Measurements from ENCODE around the gene EDRF1.

Gene EDRF1

DNA sequence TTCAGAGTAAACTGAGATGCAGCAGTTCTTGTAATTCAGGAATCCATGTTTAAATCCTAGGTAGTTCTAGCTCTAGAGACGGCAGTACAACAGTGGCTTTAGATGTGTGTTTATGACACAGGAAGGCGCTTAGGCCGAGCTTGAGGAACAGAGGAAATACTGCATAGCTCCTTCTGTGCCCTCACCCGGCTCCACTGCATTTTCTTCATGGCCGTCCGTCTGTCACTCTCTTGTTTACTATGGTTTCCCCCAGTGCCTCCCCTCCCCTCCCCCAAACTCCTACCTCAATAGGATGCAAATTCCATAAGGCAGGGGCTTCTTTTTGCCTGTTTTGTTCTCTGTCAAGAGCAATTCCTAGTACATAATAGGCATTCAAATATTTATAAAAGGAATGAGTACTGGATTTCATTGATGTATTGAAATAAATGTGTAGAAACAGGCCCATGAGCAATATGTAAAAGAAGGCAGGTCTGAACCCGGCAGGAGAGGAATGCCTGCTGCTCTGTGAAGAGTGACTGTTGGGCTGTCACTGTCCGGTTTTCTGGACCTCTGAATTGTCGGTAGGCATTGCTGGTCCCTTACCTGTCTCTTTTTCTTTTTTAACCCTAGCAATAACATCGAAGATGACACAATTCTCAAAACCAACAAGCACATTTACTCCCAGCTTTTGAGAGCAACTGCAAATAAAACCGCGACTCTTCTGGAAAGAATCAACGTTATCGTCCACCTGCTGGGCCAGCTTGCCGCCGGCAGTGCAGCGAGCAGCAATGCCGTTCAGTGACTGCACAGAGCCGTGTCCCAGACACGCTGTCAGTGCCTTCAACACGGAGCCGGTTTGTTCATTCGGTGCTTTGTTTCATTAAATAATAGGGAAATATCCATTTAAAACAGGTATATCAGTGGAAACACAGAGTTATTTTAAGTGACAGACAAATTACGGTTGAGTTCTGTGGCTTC, 43.5 kb downstream of the EDRF1 start:
- no peak for DNase-seq

DNA sequence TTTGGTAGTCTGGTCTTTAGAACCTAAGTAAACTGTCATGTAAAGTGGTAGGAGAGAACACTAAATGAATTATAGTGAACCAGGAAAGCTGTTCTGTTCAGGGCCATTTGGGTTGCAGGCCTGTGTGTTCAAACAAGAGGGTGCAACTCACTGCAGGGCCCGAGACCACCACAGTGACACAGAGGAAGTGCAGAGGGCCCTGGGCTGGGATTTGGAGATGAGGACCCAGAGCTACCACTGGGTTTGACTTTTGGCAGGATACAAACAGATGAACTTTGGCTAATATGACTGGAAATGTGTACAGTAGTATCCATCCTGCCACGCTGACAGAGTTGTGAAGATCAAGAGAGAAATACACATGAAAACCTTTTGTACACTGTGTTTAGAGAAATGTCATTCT, 46.3 kb downstream of the EDRF1 start:
- DNase-seq = no peak

- DNase-seq = no peak
Measured at GRCh38 chr10:125766511-125766910, 47.0 kb downstream of the EDRF1 start.

DNA sequence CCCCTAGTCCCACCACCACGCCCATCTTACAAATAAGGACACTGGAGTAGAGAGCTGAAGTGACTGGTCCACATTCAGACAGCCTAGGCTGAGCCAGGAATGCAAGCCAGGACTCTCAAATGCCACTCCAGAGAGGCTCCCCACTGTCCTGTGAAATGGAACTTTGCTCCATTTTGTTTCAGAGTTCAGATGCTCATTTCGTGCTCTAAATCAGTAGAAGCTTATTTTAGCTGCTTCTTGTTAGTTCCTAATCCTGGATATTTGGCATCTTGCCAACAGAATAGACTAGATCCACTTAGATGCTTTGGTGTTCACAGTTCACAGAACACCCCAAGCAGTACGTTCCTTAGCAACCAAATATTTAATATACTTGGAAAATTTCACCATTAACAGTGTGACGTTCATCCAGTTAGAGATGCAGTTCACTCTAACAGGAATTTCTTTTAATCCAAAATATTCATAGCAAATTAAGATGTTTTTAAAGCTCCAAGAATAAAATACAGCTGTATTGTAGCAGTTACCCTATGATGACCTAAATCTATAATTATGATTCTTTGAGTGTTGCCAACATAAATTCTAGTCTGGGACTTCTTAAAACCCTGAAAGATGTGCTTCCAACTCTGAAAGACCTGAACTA, 48.8 kb downstream of the EDRF1 start:
- DNase-seq = no peak

DNA sequence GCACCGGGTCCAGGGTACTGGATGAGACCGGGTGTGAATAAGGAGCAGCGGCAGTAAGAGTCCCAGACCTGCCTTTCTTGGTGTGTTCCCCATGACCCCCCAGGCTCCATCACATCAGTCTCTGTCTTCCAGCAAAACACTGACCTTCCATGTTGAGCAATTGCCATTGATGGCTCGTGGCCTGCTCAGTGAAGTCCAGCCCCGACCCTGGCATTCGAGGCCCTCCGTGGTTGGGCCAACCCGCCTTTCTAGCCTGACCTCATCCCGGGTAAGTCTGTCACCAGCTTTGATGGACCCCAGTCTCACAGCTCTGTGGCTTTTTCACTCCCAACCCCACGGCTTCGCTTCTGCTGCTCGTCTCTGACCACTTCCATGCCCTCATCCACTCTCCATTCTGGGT, 49.7 kb downstream of the EDRF1 start:
- DNase-seq = no peak

- DNase-seq = no peak
Measured at GRCh38 chr10:125770844-125771243, 51.3 kb downstream of the EDRF1 start.

DNA sequence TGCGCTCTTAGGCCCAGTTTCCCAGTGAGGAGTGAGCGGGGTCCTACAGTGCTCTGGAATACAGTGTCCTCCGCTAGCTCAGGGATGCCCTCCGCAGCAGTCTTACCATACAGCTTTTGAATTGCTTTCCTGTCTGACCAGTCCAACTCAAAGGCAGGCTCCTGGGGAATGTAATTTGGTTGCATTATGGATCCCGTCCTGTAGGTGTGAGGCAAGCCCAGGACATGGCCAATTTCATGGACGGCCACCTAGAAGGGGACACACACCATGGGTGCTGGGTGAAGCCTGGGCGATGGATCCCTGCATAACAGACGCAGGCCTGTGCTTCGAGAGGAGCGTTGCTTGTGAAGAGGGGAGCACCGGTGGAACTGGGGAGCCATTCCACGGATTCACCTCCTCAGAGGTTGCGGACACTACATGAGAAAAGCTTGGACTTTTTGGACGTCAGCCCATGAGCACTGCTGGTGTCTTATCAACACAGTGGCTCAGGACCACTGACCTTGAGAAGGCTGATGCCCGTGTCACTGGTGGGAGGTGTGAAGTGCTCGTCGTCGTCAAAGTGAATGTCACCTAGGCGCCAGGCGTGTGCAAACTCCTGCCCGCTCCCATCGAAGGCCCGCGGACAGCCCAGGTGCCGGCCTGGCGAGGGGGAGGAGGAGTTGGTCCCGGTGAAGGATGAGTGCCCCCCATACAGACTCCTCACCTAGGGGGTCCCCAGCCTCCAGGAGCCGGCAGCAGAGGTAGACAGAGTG, 52.8 kb downstream of the EDRF1 start:
- DNase-seq = no peak

GRCh38 chr10:125772864-125773180, 53.3 kb downstream of the EDRF1 start:
- no peak for DNase-seq

- no peak for DNase-seq
Measured at GRCh38 chr10:125773687-125774543, 54.4 kb downstream of the EDRF1 start.

DNA sequence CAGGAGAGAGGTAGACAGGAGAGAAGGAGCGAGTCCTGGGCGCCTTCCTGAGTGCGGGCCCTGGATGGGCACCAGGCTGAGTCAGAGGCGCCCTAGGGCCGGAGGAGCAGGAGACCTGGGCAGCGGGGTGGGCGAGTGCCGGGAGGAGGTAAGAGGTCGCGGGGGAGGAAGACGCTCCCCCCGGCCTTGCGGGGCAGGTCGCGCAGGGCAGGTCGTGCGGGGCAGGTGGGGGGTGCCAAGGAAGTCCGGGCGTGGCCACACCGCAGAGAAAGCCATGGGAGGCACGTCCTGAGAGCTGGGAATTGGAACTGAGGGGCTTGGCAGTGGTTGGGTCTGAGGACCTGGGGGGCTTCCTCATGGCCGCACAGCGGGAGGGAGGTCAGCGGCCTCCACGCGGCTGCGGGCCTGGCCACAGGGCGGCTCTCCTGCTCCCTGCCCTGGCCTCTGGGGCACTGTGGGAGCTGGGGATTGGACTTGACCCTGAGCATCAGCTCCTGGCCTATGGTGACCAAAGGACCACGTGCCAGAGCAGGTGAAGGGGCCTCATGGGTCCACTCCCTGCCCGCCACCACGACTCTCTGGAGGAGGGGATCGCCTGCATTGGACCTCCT, 55.2 kb downstream of the EDRF1 start:
- DNase-seq = no peak

GRCh38 chr10:125775491-125776106, 56.1 kb downstream of the EDRF1 start, which contains the start of gene MMP21:
TSS of gene MMP21 (minus strand) at chr10:125775821. CDS start at chr10:125775821, 0 bp downstream.
- no peak for DNase-seq

DNA sequence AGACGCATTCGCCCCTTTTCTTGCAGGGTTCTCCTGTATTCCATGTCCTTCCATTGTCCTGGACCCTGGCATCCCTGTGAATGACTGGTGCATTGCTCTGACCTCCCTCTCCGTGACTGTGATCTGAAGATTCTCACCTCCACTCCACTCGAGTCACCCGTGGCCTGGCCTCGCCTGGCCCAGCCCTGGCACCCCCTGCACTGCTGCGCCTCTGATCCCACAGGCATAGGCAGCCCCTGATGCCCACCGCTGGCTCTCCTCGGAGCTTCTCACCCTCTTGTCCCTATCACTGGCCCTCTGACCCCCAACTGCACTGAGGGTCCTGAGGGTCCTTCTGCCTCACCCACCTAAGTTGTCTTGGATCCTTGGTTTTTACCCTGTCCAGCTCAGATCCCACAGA, 58.3 kb downstream of the EDRF1 start:
- no peak for DNase-seq

DNA sequence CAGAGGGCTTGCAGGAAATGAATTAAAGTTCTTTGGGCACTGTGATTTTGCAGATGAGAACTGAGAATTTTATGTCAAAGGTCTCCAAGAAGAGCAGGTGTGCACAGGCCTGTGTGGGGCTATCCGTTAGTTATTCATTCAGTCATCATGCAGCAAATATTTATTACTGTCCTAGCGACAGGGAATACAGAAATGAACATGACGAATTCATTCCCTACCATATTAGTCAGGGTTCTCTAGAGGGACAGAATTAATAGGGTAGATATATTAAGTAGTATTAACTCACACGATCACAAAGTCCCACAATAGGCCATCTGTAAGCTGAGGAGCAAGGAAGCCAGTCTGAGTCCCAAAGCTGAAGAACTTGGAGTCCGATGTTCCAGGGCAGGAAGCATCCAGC, 59.0 kb downstream of the EDRF1 start:
- DNase-seq = no peak

DNA sequence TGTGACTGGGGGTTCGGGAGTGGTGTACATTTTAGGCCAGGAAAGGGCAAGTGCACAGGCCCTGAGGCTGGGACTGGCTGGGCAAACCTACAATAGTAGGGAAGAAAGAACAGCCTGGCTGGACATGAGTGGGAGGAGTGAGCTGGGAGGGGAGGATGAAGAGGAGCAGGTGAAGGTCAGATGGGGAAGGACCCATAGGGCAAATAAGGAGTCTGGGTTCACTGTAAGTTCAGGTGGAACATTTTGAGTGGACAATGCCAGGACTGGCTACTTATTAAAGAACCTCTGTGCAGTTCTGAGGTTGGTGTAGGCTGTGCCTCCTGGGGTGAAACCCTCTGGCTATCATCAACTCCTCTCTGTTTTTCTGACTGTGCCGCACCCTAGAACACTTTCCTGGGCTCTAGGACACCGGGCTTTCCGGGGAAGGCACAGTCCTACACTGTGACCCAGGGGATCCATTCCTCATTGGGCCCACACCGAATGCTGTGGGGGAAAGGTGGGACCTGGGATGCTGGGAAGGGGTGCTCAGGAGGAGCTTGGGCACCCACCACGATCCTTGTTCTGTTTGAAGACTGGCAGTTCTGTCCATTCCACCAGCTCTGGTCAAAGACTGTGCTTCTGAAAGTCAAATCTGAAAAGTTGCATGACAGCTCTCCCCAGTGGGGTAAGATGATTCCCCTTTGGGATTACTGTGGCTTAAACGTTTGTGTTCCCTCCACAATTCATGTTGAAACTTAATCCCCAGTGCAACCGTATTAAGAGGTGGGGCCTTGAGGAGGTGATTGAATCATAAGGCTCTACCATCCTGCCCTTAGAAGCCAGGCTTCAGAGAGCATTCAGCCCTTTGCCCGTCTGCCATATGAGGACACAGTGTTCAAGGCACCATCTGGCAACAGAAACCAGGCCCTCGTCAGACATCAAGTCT, 60.2 kb downstream of the EDRF1 start:
- DNase-seq = no peak

GRCh38 chr10:125781374-125781773, 61.9 kb downstream of the EDRF1 start:
- no peak for DNase-seq

GRCh38 chr10:125782054-125782453, 62.5 kb downstream of the EDRF1 start:
- no peak for DNase-seq

GRCh38 chr10:125782616-125783015, 63.1 kb downstream of the EDRF1 start:
- DNase-seq = no peak

DNA sequence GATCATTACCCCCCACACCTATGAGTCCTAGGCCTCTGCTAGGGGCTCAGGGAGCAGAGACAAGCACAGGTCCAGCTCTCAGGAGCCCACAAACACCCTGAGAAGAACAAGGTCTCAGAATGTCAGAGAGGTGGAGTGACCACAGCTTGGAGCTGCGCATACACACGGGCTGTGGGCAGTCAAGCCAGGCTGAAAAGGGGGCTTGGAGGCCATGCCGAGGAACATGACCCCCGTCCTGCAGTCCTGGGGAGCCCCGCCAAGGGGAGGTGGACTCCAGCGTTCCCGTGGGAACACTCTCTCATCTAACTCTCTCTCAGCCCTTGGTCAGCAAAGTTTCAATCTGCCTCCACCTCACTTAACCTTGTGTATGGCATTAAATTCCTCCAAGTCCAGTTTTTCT, 63.9 kb downstream of the EDRF1 start:
- no peak for DNase-seq

DNA sequence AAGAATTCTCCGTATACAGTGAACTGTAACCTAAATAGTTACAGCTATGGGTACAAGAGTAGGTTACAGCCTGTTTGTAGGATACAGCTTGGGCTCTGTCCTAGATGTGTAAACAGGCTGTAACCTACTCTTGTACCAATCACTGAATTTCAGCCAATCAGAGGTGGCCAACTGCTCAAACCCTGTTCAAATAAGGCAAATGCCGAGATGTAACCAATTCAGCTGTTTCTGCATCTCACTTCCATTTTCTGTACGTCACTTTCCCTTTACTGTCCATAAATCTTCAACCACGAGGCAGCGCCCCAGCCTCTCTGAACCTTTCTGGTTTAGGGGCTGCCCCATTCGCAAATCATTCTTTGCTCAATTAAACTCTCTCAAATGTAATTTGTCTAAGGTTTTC, 64.4 kb downstream of the EDRF1 start:
- no peak for DNase-seq

GRCh38 chr10:125785791-125786190, 66.3 kb downstream of the EDRF1 start:
- DNase-seq = no peak

Data from activated naive CD4-positive, alpha-beta T cell (primary cell).